M059J (cell line): ENCODE measurements around the gene MRPL28. TPM values are rescaled to one million over a fixed set of nuclear protein-coding genes. Genes with fewer than 3 reads are reported as not detected.
"Not testable (repeated sequence)": the region's sequence is repeated elsewhere in the genome, so short reads cannot be mapped to it uniquely, and the experiment has no call there.

Source experiments
- DNase-seq: peaks from one replicate; pipeline ENCODE4 v3.0.0-alpha.2; 2012; ENCODE audit warnings: low read depth
- total RNA-seq: library from RNA; depleted of rRNA; stranded (reverse); fragments of >200 nt; shearing (Covaris generic); gene quantifications from 2 replicates; pipeline ENCODE4 v1.2.3, GENCODE V29; 2014

MRPL28 gene
- total RNA-seq, 1 experiment from 2014 or later, result 177 TPM

DNA sequence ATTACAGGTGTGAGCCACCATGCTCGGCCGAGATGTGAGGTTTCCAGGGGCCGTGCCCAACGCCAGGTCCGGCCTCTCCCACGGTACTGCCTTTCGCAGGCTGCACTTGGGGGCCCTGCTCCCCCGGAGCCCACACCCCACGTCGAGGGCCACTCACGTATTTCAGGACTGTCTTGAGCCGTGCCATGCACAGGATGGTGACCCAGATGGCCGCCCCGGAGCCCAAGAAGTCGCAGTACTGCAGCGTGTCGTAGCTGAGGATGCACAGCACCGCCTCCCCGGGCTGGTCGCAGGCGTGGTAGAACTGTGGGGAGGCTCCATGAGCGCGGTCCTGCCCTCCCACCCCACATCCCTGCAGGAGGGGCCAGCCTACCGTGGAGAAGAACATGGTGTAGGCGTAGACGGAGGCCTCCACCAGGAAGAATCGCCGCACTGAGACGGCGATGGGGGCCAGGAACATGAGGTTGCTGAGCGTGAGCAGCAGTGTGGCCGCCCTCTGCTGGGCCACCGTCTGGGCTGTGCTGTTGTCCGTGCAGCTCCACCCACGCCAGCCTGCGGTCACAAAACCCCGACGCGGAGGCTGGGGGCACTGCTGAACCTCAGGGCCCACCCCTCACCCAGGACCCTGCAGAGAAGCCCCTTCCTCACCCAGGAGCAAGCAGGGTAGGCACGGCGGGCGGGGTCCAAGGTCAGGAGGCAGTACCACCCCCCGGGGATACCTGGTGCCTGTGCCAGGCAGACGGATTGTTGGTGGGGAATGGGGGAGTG, 3.7 kb upstream of the MRPL28 start:
- DNase-seq, result no peak

DNA sequence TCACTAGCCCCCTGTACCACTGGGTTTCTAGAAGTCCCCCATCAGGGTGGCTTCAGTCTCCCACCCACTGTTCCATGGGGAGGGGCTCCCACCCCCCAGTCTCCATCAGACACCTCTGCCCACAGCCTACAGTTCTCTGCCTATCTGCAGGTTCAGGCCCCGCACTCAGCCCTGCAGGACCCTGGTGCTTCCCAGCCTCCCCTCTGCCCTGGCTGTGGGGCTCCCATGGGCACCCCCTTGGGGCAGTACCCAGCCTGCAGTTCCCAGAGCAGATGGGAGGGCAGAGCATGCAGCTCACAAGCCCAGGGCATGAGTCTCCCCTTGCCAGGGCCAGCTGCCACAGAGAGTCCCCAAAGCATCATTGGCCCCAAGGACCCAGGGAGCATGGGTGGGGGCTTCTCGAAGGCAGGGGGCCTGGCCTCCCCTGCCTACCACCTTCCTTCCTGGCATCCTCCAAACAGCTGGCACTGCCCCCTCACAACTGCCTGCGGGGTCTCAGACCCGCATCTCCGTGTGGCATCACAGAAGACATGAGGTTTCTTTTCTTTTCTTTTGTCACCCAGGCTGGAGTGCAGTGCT, 2.8 kb upstream of the MRPL28 start:
- DNase-seq, result no peak

DNA sequence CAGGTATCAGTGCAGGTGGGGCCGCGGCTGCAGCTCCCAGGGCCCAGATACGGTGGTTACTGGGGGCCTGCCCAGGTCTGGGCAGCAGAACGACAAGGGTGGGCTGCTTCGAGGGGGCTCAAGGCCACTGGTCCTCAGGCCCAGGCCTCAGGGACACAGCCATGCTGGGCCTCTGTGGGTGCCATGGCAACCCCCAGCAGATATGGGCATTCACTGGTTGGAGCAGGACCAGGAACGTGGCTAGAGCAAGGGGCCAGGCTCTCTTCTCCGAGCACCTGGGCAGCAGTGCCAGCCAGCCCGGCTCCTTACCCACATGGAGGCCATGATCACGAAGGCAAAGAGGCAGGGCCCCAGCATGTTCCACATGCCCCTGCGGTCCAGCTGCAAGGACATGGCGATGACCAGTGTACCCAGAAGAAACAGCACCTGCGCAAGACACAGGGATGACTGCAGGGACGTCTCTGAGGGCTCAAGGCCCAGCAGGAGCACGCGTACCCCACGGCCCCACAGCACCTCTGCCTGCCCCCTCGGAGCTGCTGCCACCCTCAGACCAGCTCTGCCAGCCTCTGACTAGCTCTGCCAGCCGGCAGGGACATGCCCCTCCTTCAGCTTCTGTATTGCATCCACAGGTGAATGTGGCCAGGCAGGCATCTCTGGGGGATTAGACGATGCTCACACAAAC, 2.1 kb upstream of the MRPL28 start:
- no peak for DNase-seq

DNA sequence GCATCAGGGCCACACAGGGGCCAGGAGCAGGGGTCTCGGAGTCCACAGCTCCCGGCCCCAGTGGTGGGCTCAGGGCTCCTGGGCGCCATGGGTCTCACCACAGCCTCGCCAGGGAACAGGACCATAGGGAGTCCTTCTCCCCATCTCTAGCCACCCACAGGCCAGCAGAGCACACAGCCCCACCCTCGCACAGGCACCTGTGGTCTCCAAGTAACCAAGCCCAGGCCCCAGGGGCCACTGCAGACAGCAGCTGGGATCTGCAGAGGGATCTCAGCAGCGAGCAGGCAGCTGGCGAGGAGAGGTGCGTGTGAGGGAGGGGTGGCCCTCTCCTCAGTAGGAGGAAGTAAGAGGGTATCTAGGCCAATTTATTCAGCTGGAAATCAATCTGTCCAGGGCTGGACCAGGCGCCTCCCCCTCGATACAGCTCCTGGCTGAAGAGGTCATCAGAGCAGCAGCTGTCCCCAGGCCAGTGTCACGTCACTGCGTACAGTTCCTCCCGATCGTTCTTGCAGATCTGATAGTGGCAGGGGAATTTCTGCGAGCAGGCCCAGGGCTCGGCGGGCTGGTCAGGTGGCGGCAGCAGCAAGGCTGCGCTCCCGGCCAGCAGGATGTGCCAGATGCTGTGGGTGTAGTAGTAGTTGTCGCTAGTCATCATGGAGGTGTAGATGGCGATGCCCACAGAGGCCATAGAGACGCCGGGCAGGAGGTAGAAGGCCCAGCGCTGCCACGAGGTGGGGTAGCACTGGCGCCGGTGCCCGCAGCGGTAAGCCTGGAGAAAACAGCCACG, 1.4 kb upstream of the MRPL28 start:
- DNase-seq, result no peak

DNA sequence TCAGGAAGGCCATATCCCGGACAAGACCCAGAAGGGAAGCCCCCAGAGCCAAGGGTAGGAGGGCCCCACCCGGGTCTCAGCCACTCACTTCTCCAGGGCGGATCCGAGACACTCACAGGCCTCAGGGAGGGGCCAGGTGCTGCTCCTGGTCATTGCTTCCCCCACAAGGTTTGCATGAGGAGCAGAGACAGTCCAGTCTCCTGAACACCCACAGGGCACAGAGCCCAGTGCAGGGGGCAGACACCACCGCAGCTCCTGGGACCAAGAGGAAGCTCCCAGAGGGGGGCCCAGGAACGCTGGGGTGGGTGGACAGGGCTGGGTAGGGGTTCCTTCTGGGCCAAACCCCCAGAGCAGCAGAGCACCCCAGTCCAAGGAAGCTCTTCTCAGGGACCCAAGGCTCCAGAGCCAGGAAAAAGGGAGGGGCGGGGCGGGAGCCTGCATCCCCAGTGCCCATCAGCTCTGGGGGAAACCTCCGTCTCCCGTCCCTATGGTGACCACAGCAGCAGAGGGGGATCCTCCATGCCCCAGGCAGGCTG, 709 bp upstream of the MRPL28 start:
- no peak for DNase-seq

DNA sequence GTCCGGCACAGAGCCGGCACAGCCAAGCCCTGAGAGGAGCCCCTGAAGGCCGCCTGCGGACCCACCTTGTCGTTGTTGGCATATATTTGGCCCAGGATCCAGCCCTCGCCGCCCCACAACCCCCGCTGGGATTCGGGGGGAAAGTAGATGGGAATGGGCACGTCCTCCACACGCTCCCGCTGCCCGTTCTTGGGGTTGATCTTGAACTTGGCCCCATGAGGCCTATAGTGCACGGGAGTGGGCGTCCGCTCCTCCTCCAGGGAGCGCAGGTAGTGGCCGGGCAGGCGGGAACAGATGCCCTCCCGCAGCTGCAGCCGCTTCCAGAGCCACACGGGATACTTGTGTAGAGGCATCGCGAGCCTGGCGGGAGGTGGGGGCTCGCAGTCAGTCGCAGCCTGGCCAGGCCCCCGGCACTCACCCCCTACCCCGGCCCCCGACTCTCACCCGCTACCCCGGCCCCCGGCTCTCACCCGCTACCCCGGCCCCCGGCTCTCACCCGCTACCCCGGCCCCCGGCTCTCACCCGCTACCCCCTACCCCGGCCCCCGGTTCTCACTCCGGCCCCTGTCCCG, 387 bp downstream of the MRPL28 start:
- DNase-seq, result no peak

DNA sequence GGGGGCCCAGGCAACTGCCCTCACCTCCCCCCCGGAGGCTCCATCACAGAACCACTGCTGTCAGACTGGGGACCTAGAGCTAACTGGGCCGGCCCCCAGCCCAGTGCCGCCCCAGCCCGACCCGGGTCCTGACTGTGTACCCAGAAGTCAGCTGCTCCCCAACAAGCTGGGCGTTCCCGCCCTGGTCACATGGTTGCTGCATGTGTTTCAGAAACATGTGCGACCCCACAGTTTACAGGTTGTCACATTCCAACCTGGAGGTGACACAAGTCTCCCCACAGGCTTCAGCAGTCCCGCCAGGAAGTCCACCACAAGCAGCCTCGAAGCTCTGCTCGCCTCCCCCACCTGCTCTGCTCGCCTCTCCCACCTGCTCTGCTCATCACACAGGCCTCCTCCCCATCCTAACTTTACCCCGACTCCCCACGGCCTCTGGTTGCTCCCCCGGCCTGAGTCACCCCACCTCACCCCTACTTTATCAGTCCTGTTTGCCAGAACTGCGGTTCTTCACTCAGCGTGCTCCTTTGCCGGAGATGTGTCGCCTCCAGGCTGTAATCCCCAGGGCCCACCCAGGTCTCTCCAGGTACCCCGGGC, 968 bp downstream of the MRPL28 start:
- no peak for DNase-seq

DNA sequence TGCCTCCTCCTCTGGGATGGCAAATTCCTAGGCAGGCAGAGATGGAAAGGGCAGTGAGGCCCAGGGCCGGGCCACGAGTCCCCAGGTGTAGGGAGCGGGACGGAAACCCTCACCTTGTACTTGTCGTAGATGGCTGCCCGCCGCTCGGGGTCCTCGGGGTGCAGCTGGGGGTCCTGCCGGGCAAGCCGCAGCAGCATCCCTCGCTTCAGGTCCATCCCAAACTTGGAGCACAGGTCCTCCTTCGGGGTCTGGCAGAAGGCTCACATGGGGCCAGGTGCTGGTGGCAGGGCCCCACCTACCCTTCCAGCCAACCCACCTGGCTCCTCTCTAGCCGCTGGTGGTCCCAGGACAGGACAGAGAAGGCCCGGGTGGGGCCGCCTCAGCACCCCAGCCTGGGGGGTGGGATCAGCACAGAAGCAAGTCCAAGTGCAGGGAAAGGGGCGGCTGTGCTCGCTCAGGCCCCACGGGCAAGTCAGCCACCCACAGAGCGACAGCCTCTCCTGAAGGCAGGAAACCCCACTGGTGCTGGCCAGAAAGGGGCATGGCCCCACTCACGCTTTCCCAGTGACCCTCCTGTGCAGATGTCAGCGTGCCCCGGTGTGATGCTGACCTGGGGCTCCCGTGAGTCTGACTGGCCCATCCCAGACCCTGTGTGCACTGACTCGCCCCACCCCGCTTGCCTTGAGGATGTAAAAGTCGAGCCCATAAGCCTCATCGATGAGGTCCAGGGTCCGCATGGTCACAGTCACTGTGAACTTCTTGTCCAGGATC, 1.8 kb downstream of the MRPL28 start:
- no peak for DNase-seq

DNA sequence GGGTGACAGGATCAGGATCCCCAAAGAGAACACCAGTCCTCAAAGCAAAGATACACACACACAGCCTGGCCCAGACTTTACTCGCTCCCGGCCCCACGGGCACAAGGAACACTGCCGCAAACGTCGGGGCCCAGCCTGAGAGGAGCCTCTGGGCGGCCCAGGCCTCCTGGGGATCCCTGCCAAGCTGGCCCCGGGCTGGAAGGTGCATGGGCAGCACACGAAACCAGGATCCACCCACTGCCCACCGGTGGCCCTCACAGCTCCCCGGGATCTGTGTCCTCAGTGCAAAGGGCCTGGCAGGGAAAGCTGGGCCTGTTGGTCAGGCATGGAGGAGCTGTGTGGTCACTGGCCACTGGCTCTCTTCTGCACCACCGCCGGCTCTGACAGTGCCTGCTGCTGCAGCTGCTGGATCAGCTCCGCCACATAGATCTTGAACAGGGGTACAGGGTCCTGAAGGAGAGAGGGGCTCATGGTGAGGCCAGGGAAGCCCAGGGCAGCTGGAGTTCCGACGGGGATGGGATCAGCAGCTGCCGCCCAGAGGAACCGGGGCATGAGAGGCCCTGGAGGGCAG, 2.9 kb downstream of the MRPL28 start:
- DNase-seq, result no peak

DNA sequence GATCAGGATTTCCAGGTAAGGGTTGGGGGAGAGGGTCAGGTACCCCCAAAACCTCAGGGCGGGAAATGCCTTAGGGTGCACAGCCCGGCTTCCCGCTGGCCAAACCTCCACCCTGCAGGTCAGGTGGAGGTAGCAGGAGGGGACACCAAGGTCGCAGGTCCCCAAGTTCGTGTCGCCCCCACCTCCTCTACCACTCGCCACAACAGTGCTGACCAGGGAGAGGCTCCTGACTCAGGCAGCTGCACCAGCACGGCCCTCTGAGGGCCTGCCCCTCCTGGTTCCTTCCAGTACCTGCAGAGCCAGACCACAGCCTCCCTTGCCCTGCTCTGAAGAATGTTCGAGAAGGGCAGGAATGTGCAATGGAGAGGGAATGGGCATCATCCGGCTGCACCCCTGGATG, 3.9 kb downstream of the MRPL28 start:
- no peak for DNase-seq

DNA sequence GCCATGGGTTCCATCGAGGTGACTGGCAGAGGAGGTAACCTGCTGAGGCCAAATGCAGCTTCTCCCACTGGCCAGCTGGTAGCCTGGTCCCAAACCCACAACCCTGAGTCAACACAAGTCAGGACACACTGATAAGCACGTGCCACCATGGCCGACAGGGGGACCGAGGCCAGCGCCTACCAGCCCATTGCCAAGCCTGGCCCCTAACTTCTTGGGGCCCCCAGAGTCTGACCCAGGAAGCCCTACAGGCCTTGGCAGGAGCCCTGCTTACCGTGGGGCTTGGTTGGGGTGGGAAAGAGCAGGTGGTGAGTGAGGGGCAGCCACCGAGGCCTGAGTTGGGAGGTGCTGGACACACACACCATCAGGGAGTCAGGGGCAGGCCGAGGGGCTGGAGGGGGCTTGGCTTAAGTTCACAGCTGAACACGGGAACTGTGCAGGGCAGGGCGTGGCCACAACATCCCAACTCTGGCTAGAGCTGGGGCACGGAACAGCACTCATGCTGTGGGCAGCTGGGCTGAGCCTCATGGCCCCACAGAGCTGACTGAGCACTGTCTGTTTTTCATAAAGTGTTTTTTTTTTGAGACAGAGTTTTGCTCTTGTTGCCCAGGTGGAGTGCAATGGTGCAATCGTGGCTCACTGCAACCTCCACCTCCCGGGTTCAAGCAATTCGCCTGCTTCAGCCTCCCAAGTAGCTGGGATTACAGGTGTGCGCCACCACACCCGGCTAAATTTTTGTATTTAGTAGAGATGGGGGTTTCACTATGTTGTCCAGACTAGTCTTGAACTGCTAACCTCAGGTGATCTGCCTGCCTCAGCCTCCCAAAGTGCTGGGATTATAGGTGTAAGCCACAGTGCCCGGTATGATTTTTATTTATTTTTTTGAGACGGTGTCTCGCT, 5.5 kb downstream of the MRPL28 start:
- DNase-seq, result peak; percentile 38

DNA sequence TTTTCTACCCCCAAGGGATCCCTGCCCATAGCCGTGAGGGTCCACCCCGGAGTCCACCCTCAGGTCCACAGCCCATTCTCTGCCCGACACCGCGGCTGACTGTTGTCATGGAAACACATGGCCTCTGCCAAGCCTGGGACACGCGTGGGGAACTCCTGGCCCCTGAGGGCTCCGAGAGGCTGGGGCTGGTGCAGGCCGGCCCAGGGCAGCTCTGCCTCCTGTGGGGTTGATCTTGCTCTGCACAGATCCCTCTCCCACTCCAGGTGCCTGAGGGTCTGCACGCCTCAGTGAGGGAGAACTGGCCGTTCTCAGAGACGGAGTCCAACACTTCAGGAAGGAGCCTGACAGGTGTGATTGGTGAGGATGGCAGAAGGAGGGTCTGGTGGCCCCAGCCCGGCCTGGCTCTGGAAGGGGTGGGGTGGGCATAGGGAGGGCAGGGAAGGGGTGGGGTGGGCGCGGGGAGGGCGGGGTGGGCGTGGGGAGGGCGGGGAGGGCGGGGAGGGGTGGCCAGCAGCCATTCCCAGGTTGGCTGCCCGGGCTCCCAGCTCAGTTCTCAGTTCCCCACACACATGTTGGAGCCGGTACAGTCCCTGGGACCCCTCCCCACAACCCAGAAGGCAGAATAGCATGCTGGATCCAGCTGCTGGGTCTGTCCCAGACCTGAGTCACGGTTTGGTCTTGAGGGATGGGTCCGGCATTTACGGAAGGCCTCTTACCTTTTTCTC, 6.4 kb downstream of the MRPL28 start:
- DNase-seq, result no peak

DNA sequence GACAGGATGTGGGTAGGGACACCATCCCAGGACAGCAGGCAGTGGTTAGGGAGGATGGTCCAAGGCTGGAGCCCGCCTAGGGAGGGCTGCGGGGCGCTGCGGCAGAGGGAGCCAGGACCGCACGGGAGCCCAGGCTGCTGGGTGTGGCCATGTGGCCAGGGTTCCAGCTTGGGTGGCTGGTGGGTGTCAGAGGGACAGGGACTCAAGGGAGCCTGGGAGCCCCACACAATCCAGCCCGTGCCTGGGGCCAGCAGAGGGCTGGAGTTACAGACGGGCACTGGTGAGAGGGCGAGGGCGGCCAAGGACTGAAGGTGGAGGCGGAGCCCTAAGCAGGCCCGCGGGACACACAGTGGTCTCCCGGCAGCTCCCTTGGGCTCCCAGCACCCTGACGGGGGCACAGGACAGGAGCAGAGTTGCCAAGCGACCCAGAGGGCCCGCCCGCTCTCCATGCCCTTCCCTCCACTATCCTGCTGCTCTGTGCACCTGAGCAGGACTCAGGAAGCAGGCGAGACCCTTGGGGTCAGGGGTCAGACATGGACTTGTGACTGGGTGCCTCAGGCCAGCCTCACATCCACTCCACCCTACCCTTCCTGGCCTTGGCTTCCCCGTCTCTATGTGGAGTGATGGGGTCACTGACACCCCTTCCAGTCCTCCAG, 7.1 kb downstream of the MRPL28 start:
- DNase-seq, result peak; percentile 31

DNA sequence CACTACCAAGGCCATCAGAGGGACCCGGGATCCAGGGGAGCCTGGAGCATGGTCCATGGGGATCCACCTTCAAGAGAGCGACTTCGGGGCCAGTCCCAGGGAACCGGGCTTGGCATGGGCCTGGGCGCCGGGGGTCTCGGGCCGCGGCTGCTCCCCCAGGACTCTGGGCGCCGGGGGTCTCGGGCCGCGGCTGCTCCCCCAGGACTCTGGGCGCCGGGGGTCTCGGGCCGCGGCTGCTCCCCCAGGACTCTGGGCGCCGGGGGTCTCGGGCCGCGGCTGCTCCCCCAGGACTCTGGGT, 7.7 kb downstream of the MRPL28 start:
- DNase-seq, result not testable (repeated sequence)

DNA sequence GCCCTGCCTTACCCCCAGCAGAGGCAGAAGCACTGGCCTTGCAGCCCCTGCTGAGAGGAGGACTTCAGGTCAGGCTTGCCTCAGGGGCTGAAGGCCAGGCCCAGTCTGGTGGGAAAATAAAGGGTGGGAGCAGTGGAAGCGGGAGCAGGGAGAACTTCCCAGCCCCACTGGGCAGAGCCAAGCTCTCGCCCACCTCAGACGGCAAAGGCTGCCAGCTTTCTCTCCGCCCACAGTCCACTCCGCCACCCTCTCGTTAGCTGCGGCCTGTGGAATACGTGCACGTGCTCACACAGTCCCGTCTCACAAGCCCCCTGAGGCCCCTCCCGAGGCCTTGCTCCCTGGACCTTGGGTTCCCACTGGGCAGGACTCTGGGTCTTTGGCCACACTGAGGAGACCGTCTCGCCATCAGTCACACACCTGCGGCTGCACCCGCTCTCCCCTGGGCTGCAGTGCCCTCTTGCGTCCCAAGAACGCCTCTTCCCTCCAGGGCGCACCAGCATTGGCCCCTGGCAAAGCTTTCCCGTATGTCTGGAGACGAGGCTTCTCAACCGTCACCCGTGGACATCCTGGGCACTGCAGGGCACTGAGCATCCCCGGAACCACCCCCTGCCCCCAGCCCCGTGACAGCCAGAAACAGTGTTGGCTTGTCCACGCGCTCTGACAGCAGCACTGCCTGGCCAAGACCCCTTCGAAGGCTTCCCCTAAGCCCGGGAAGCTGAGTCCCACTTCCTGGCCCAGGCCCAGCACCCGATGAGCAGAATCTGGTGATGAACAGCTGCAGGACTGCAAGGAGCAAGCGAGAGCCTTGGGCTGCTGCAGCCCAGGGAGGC, 8.3 kb downstream of the MRPL28 start:
- DNase-seq, result peak; percentile 84

DNA sequence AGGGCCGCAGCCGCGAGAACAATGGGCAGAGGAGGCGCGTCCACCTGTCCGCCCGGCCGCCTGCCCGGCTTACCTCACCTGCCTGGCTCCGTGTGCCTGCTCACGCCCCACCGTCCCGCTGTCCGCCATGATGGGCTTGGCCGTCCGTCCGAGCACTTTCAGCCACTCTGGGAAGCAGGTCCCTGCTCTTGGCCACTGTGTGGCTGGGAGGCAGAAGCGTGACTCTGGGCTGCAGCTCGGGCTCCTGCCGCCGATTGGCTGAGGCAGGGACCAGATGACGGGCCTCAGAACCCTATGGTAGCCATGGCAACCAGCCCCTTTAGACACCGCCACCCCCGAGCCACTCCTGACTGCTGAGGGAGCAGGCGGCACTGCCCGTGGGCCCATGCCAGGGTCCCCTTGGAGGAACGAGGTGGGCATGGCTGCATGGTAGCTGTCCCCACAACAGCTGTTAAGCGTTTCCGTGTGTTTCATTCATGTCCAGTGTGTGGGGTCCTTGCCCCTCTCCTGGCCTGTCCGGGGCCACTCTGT, 8.9 kb downstream of the MRPL28 start:
- no peak for DNase-seq
